ENCODE data around the gene TSGA10IP. TPM values are rescaled to one million over a fixed set of nuclear protein-coding genes. Genes with fewer than 3 reads are reported as not detected.

TSGA10IP gene
- not detected for total RNA-seq
- long read RNA-seq, result 0 reads

DNA sequence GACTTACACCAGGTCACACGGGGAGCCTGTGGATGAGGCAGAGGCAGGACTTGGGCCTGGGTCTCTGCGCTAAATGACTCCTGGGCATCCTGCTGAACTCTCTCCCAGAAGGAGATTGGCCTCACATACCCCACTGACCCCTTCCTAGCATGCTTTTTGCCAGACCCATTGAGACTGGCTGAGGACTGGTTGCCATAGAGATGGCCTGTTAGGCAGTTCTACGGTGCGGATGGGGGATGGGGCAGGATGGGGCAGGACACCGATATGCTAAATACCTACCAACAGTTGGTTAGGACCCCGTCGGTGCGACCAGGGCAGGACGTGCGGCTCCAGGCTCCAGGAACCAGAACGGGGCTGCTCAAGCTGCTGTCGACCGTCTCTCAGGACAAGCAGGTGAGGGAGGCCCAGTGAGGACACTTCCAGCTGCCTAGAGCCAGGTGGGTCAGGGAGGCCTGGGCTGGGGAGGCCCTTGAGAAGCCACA lies at the start of gene TSGA10IP:
TSGA10IP (plus strand) TSS at position 51 of the 482 bp plus-strand sequence; CDS start at position 247, 196 bp downstream.
- ATAC-seq (no peak), DNase-seq (ENCODE audit: missing footprints) (no peak)
- intact Hi-C loops (cut with DNase I), result no loop called here

- ATAC-seq (no peak), DNase-seq (ENCODE audit: missing footprints) (no peak)
- intact Hi-C loops (cut with DNase I), result no loop called here
Measured at GRCh38 chr11:65895482-65895981, 49.7 kb upstream of the TSGA10IP start.

DNA sequence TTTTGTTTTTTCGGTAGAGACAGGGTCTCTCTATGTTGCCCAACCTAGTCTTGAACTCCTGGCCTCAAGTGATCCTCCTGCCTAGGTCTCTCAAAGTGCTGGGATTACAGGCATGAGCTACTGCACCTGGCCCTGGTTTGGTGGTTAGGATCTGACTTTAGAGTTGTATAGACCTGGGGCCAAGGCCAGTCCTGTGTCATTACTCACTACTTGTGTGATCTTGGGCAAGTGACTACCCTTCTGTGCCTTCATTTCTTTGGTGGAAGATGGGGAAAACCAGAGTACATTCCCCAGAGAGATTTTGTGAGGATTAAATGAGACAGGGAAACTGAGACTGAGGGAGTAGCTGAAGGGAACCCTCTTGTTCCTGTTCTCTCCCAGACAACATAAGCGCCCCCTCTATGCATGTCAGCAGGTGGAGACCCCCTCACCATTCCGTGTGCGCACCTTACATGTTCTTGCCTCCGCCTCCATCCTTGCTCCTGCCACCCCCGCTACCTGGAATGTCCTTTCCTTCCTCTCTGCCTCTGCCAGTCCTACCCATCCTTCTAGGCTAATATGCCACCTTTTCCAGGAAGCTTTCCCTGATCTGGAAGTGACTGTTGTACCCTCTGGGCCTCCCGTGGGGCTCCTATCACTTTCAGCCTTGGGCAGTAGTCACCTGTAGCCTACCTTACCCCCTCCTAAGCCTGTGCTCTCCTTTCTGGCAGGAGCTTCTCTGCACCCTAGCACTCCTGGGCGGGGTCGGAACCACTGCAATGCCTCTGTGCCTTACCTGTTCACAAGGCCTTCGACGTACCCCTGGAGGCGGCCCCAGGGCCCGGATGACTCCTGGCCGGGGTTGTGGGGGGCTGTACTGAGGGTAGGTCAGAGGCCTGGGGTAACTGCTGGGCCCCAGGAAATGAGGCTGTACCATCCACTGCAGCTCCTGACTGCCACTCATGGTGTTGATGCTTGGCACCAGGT lies 49.0 kb upstream of the TSGA10IP start:
- intact Hi-C loops (cut with DNase I), result no loop called here
- ATAC-seq (no peak), DNase-seq (ENCODE audit: missing footprints) (no peak)

DNA sequence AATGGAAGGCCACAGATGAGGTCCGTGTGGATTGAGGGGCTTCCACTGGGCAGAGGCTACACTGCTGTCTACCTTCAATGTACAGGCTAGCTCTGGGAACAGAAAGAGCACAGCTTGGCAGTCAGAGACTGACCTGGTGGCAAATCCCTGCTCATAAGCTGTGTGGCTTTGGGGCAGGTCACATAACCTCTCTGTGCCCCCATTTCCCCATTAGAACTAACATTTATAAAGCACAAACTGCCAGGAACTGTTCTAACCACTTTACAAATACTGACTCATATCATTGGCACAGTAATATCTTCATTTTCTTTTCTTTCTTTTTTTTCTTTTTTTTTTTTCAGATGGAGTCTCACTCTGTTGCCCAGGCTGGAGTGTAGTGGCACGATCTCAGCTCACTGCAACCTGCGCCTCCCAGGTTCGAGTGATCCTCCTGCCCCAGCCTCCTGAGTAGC lies 48.2 kb upstream of the TSGA10IP start:
- intact Hi-C loops (cut with DNase I), result no loop called here
- DNase-seq (ENCODE audit: missing footprints), result no peak
- no peak for ATAC-seq

DNA sequence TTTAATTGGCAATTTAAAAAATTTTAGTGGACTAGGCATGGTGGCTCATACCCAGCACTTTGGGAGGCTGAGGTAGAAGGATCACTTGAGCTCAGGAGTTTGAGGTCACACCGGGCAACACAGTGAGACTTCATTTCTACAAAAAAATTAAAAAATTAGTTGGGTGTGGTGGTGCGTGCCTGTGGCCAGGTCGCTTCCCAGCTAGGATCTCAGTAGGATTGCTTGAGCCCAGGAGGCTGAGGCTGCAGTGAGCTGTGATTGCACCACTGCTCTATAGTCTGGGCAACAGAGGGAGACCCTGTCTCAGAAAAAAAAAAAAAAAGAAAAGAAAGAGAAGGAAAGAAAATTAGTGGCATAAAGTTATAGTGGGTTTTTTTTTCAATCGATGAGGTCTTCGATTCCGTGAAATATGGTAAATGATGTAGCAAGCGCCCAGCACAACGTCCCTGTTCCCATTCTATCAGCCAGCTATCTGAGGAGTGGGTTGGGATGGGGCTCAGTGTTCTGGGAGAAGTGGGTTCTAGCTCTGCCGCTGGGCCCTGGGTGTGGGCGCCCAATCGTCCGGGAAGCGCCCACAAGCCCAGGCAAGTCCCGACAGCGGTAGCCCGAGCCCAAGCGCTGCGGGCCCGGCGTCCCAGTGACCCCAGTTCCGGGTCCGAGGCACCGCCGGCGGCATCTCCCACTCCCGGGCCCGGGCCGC lies 46.5 kb upstream of the TSGA10IP start:
- ATAC-seq, result no peak
- intact Hi-C loops (cut with DNase I), result no loop called here
- no peak for DNase-seq (ENCODE audit: missing footprints)

GRCh38 chr11:65899356-65900124 lies 45.7 kb upstream of the TSGA10IP start:
- ATAC-seq (no peak), DNase-seq (ENCODE audit: missing footprints) (peak; percentile 83)
- intact Hi-C loops (cut with DNase I), result no loop called here

GRCh38 chr11:65900125-65900898 lies 45.0 kb upstream of the TSGA10IP start, which contains the start of gene FOSL1:
Gene FOSL1, minus strand, starts transcription at chr11:65900388. Its CDS starts 49 bp downstream, at chr11:65900339.
- DNase-seq (ENCODE audit: missing footprints) (peak; percentile 91), ATAC-seq (peak; percentile 90)
- intact Hi-C loops (cut with DNase I), result no loop called here

- DNase-seq (ENCODE audit: missing footprints), result no peak
- intact Hi-C loops (cut with DNase I), result no loop called here
- no peak for ATAC-seq
Measured at GRCh38 chr11:65900899-65901180, 44.4 kb upstream of the TSGA10IP start.

GRCh38 chr11:65903068-65903481 lies 42.2 kb upstream of the TSGA10IP start:
- intact Hi-C loops (cut with DNase I), result no loop called here
- DNase-seq (ENCODE audit: missing footprints) (no peak), ATAC-seq (no peak)

DNA sequence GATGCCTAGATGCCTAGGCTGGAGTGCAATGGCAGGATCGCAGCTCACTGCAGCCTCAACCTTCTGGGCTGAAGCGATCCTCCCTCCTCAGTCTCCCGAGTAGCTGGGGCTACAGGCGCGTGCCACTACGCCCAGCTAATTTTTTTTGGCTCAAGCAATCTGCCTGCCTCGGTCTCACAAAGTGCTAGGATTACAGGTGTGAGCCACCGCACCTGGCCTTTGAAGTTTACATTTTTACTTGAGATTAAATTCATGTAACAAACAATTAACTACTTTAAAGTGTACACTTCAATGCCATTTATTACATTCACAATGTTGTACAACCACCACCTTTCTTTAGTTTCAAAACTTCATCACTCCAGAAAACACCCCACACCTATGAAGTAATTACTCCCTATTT lies 41.6 kb upstream of the TSGA10IP start:
- no peak for ATAC-seq
- intact Hi-C loops (cut with DNase I), result no loop called here

GRCh38 chr11:65906602-65907001 lies 38.7 kb upstream of the TSGA10IP start:
- no peak for DNase-seq (ENCODE audit: missing footprints)
- intact Hi-C loops (cut with DNase I), result no loop called here
- ATAC-seq, result no peak

More for the DNA sequence above, 41.6 kb upstream of the TSGA10IP start:
- no peak for DNase-seq (ENCODE audit: missing footprints)

- intact Hi-C loops (cut with DNase I), result no loop called here
- DNase-seq (ENCODE audit: missing footprints) (peak; percentile 22), ATAC-seq (no peak)
Measured at GRCh38 chr11:65907878-65908277, 37.4 kb upstream of the TSGA10IP start.

GRCh38 chr11:65911682-65912568 lies 33.4 kb upstream of the TSGA10IP start:
- intact Hi-C loops (cut with DNase I), result no loop called here
- peak; percentile 37 for ATAC-seq
- no peak for DNase-seq (ENCODE audit: missing footprints)

DNA sequence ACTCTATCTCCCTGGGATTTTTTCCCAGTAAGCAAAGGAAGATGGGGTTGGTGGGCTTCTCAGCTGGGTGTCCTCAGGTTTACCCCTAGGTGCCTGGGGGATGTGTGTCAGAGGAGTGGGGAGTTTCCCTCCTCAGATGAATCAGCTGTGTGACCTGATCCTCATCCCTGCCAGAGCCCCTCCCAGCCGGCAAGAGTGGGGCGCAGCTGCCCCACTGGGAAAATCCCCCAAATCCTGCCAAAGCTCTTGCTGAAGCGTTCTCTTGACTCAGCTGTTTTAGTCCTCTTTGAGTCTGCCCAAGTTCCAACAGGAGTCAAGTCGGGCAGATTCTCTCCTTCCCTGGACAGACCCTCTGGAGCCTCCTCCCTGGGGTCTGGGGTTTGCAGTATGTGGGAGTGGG lies 32.4 kb upstream of the TSGA10IP start:
- ATAC-seq (no peak), DNase-seq (ENCODE audit: missing footprints) (no peak)
- intact Hi-C loops (cut with DNase I), result no loop called here

DNA sequence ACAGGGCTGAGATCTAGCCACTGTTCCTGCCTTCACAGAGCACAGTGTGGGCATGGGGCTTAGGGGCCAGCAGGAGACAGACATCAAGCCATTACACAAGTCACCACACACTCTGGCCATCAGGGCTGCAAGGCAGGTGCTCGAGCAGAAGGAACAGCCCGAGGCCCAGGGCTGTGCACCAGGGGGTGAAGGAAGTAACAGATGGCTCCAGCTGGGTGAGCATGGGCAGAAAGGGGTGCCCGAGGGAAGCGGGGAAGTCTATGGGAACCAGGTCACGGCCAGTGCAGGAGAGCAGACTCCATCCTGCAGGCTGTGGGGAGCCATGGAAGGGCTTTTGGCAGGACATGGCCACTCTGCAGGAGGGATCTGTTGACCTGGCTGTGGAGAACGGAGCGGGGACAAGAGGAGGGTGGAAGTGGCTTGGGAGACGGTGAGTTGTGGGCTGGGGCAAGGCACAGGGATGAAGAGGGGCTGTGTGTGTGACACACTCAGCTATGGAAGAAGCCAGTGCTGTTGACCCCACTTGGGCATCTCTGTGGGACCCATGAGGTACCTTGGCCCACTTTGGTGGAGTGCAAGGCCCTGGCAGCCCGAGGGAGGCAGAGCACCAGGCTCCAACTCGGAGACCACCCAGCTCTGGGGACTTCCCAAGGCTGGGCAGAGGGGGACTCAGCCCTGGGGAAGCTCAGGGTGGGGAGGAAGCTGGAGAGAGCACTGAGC lies 30.0 kb upstream of the TSGA10IP start:
- DNase-seq (ENCODE audit: missing footprints), result no peak
- ATAC-seq, result no peak
- intact Hi-C loops (cut with DNase I), result no loop called here

DNA sequence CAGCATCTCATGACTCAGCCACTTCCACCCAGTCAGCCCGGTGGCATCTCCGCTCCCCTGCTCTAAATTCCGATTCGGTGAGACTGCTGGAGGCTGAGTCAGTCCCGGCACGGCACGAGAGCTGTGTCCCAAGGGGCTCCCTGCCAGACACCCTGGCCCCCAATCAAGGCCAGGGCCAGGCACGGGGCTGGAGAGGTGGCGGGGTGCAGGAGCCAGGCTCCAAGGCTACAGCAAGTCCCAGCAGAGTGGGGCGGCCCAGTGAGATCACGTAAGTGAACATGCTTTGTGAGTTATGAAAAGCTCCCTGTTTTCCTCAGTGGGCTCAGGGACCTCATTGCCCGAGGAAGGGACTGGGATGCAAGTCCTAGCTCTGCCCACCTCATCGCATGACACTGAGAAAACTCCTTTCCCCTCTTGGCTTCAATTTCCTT lies 29.4 kb upstream of the TSGA10IP start:
- DNase-seq (ENCODE audit: missing footprints) (peak; percentile 71), ATAC-seq (peak; percentile 23)
- intact Hi-C loops (cut with DNase I), result loop anchor here (1.0 kb wide), 1 partner anchor 26 kb away; the partner anchor contains the start of gene CCDC85B
